Kidney (tissue), 14 donors: ENCODE measurements around the gene RPL28. TPM values are rescaled to one million over a fixed set of nuclear protein-coding genes. Genes with fewer than 3 reads are reported as not detected.
A peak's percentile ranks its signal among the peaks of the same experiment; 100 is the strongest.
"Not testable (repeated sequence)": the region's sequence is repeated elsewhere in the genome, so short reads cannot be mapped to it uniquely, and the experiment has no call there.

Experiments used
- DNase-seq, 5 donors: peaks; one replicate each; pipeline ENCODE4 v3.0.0-alpha.2; 2013 to 2020
- FAIRE-seq: peaks from 2 replicates; lab custom pipeline; 2012; peaks lifted over from hg19 to GRCh38; lab: Jason Lieb, UNC
- H3K27ac ChIP-seq, 2 donors: one replicate each; pipeline ENCODE4 v1.7.0; 2013; ENCODE audit warnings: low read depth in 2 of 2, low read length in 2 of 2, inconsistent platforms in 1 of 2
- H3K27me3 ChIP-seq: one replicate; pipeline ENCODE4 v1.7.1; 2013; ENCODE audit warnings: low read length, inconsistent platforms; ENCODE audit not compliant: control insufficient read depth, insufficient read depth
- H3K36me3 ChIP-seq, 3 donors: one replicate each; pipeline versions ENCODE4 v1.7.0 to v1.7.1; 2013; ENCODE audit warnings: low read length in 3 of 3, control low read depth in 1 of 3, inconsistent platforms in 1 of 3; ENCODE audit not compliant: insufficient read depth in 3 of 3, control insufficient read depth in 2 of 3
- H3K4me1 ChIP-seq, 3 donors: one replicate each; pipeline versions ENCODE4 v1.7.0 to v1.7.1; 2013; ENCODE audit warnings: low read length in 3 of 3, inconsistent platforms in 1 of 3, low read depth in 1 of 3; ENCODE audit not compliant: control insufficient read depth in 2 of 3, insufficient read depth in 2 of 3
- H3K4me3 ChIP-seq, 3 donors: one replicate each; pipeline versions ENCODE4 v1.7.0 to v1.8.1; 2013; ENCODE audit warnings: low read length in 3 of 3, control low read depth in 1 of 3, inconsistent platforms in 1 of 3
- H3K9ac ChIP-seq, 3 donors: one replicate each; pipeline versions ENCODE4 v1.7.0 to v1.7.1; 2013; ENCODE audit warnings: low read length in 3 of 3, control low read depth in 1 of 3, inconsistent platforms in 1 of 3
- H3K9me3 ChIP-seq, 3 donors: one replicate each; pipeline versions ENCODE4 v1.7.0 to v1.7.1; 2013; ENCODE audit warnings: low read length in 3 of 3, control low read depth in 1 of 3, inconsistent platforms in 1 of 3; ENCODE audit not compliant: control insufficient read depth in 2 of 3, insufficient read depth in 1 of 3
- intact Hi-C: fragments of 100-400 bp; cut with DNase I; formaldehyde crosslinking; loops from one replicate; pipeline ENCODE4 v1.11.1; 2022
- polyA plus RNA-seq: library from polyadenylated mRNA; stranded (reverse); fragments of 350-450 nt; fragmentation: Illumina TruSeq; extraction: RNeasy Lipid Tissue Mini Kit (QIAGEN cat#74804); gene quantifications from one replicate; pipeline ENCODE4 v1.2.3, GENCODE V29; 2014; ENCODE audit warnings: low read depth, low replicate concordance; ENCODE audit not compliant: insufficient read depth
- total RNA-seq: library from RNA; stranded (reverse); fragmentation: NEBNext Ultra II Directional; extraction: Animal tissue kit (Norgen Biotek cat#: 25700); gene quantifications from one replicate; pipeline ENCODE4 v1.2.1, GENCODE V29; 2021
- TF ChIP-seq, protein P1 (sequence below): IDR thresholded peaks from 3 replicates; pipeline ENCODE4 v1.5.1; 2012; ENCODE audit warnings: mild to moderate bottlenecking, moderate library complexity, borderline replicate concordance; ENCODE audit not compliant: insufficient read depth; ENCODE audit errors: extremely low read depth
- donor health status: control.
- donor health status: control.
- donor health status: control.
- donor health status: control.
- donor health status: control.
- donor health status: DM: yes; HTN: yes; CAD: no.
- donor health status: Normal renal cell carcinoma (clear cell type).

Gene RPL28
- total and polyA plus RNA-seq, 2 donors from 2014 or later, result 1,259 to 1,453 TPM

- Histone ChIP-seq H3K4me1 (peaks cover 0 to 9% (median 6%) of the 10 kb centered on the region in 3 donors), H3K9ac (no peak overlapping the region), H3K36me3 (peaks cover 0 to 16% (median 10%) of the 10 kb centered on the region in 3 donors), H3K4me3 (no peak overlapping the region), H3K27me3 (no peaks in the 10 kb centered on the region), H3K27ac (no peak overlapping the region), H3K9me3 (no peaks in the 10 kb centered on the region)
- intact Hi-C loops, result no loop called here
- DNase-seq, result no peak
- TF ChIP-seq, protein P1, sequence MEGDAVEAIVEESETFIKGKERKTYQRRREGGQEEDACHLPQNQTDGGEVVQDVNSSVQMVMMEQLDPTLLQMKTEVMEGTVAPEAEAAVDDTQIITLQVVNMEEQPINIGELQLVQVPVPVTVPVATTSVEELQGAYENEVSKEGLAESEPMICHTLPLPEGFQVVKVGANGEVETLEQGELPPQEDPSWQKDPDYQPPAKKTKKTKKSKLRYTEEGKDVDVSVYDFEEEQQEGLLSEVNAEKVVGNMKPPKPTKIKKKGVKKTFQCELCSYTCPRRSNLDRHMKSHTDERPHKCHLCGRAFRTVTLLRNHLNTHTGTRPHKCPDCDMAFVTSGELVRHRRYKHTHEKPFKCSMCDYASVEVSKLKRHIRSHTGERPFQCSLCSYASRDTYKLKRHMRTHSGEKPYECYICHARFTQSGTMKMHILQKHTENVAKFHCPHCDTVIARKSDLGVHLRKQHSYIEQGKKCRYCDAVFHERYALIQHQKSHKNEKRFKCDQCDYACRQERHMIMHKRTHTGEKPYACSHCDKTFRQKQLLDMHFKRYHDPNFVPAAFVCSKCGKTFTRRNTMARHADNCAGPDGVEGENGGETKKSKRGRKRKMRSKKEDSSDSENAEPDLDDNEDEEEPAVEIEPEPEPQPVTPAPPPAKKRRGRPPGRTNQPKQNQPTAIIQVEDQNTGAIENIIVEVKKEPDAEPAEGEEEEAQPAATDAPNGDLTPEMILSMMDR, result no peak
- no peak for FAIRE-seq
These were observed 19.9 kb downstream of the RPL28 start for GRCh38 chr19:55405638-55406037.

GRCh38 chr19:55406091-55406825 is 20.5 kb downstream of the RPL28 start:
- TF ChIP-seq, protein P1, result no peak
- Histone ChIP-seq H3K27me3 (no peaks in the 10 kb centered on the region), H3K9me3 (no peaks in the 10 kb centered on the region), H3K4me1 (peaks cover 0 to 9% (median 6%) of the 10 kb centered on the region in 3 donors), H3K27ac (no peak overlapping the region), H3K36me3 (peaks cover 0 to 16% (median 8%) of the 10 kb centered on the region in 3 donors), H3K9ac (no peak overlapping the region), H3K4me3 (peak overlapping the region; percentile 57 to 68 (median 57))
- DNase-seq (no peak), FAIRE-seq (no peak)
- intact Hi-C loops, result no loop called here

DNA sequence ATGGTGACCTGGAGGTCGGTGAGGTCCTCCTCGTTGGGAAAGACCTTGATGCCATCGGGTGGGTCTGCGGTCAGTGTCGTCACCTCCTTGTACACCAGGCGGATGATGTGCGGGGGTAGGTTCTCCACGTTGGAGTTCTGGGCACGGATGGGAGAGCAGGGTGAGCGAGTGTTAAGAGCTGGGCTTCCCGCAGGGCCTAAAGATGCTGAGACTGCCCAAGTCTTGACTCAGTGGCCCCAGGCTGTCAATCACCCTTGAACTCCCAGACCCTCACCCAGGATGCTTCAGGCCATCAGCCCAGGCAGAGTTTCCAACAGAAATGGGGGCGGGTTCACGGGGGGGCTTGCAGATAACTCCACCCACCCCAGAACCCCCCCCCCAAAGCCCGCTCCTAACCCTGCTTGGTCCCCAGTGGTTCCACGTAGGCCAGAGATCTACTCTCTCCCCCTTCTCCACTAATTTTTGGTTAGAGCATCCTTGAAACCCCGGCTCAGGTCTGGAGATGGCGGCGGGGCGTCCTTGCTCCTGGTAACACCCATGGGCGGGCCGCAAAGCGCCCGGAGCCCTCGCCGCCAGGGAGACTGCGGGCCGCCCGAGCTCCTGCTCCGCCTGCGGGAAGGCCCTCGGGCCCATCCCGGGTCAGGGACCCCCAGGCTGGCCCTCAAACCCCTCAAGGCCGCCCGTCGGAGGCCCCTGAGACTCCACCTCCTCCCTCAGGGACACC is 21.3 kb downstream of the RPL28 start:
- TF ChIP-seq, protein P1, result no peak
- Histone ChIP-seq H3K4me3 (peak overlapping the region; percentile 57 to 68 (median 57)), H3K4me1 (peaks cover 0 to 9% (median 6%) of the 10 kb centered on the region in 3 donors), H3K27ac (peak overlapping the region; percentile 98), H3K9ac (peak overlapping the region; percentile 33 to 82 (median 61)), H3K9me3 (no peaks in the 10 kb centered on the region), H3K27me3 (no peaks in the 10 kb centered on the region), H3K36me3 (peaks cover 0 to 14% (median 8%) of the 10 kb centered on the region in 3 donors)
- peak in 4 of 5 donors; percentile 20 to 85 (median 62) for DNase-seq
- no peak for FAIRE-seq
- intact Hi-C loops, result no loop called here

DNA sequence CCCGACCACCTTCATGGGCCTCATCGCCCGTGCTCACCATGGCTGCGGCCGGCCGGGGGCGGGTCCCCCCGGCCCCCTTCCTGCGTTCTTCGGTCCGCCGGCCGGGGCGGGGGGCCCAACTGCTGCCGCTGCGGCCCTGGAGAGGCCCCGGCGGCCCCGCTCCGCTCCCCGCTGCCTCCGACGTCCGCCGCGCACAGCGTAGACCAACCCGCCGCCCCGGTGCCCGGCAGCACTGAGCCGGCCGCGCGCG is 21.7 kb downstream of the RPL28 start, which contains the start of gene UBE2S:
Gene UBE2S, minus strand, starts transcription at position 239 of the 250 bp plus-strand sequence. Its CDS starts 199 bp downstream, at position 40.
- FAIRE-seq, H3K4me1 ChIP-seq, H3K27me3 ChIP-seq, H3K36me3 ChIP-seq, H3K9me3 ChIP-seq, DNase-seq, intact Hi-C loops: not testable (repeated sequence)
- Histone ChIP-seq H3K27ac (peak within 1 kb of the TSS; percentile 98), H3K4me3 (peak within 1 kb of the TSS; percentile 68 to 85 (median 77)), H3K9ac (peak within 1 kb of the TSS; percentile 61 to 82 (median 62))
